Frontal cortex (tissue), 4 donors: ENCODE results near the gene TNKS2. TPM values are rescaled to one million over a fixed set of nuclear protein-coding genes. Genes with fewer than 3 reads are reported as not detected.
"Not testable (repeated sequence)": the region's sequence is repeated elsewhere in the genome, so short reads cannot be mapped to it uniquely, and the experiment has no call there.

Source experiments
- DNase-seq, 2 donors: peaks; one replicate each; pipeline ENCODE4 v3.0.0; 2012; ENCODE audit warnings: low spot score in 2 of 2
- FAIRE-seq: peaks from 2 replicates; lab custom pipeline; 2012; peaks lifted over from hg19 to GRCh38; lab: Jason Lieb, UNC
- total RNA-seq: library from RNA; depleted of rRNA; stranded (reverse); fragments of >200 nt; gene quantifications from one replicate; pipeline ENCODE4 v1.2.3, GENCODE V29; 2014
- donor health status: control.
- donor health status: control.
- donor health status: control.

TNKS2 gene
- total RNA-seq, 1 donor from 2014 or later: 92.5 TPM

GRCh38 chr10:91860885-91861284 is 62.7 kb downstream of the TNKS2 start:
- FAIRE-seq (no peak), DNase-seq (no peak)

- DNase-seq (no peak), FAIRE-seq (no peak)
These were observed 65.9 kb downstream of the TNKS2 start for GRCh38 chr10:91864099-91864498.

GRCh38 chr10:91864744-91865143 is 66.5 kb downstream of the TNKS2 start:
- FAIRE-seq (no peak), DNase-seq (no peak)

- FAIRE-seq: no peak
- DNase-seq: no peak
These were observed 67.4 kb downstream of the TNKS2 start for GRCh38 chr10:91865562-91866081.

- DNase-seq: no peak
These were observed 76.9 kb downstream of the TNKS2 start for GRCh38 chr10:91875156-91875555.

GRCh38 chr10:91875779-91876178 is 77.6 kb downstream of the TNKS2 start:
- DNase-seq (no peak), FAIRE-seq (no peak)

More at GRCh38 chr10:91875156-91875555, 76.9 kb downstream of the TNKS2 start:
- FAIRE-seq: no peak

- DNase-seq (no peak), FAIRE-seq (no peak)
These were observed 81.4 kb downstream of the TNKS2 start for GRCh38 chr10:91879515-91880170.

- DNase-seq (no peak), FAIRE-seq (no peak)
These were observed 82.1 kb downstream of the TNKS2 start for GRCh38 chr10:91880310-91880709.

- DNase-seq (peak in 1 of 2 donors; percentile 33), FAIRE-seq (no peak)
These were observed 85.6 kb downstream of the TNKS2 start for GRCh38 chr10:91883549-91884444.

GRCh38 chr10:91884536-91884935 is 86.3 kb downstream of the TNKS2 start:
- DNase-seq (no peak), FAIRE-seq (no peak)

GRCh38 chr10:91885362-91886079 is 87.3 kb downstream of the TNKS2 start:
- no peak for DNase-seq
- no peak for FAIRE-seq

- FAIRE-seq (no peak), DNase-seq (no peak)
These were observed 88.7 kb downstream of the TNKS2 start for GRCh38 chr10:91886954-91887271.

- DNase-seq (peak in 1 of 2 donors; percentile 55), FAIRE-seq (no peak)
These were observed 89.2 kb downstream of the TNKS2 start for GRCh38 chr10:91887272-91888076.

GRCh38 chr10:91891125-91892001 is 93.1 kb downstream of the TNKS2 start:
- no peak for FAIRE-seq
- DNase-seq: no peak

- no peak for FAIRE-seq
- no peak for DNase-seq
These were observed 94.8 kb downstream of the TNKS2 start for GRCh38 chr10:91893051-91893450.

- FAIRE-seq, DNase-seq: not testable (repeated sequence)
These were observed 96.0 kb downstream of the TNKS2 start for GRCh38 chr10:91894261-91894685.

GRCh38 chr10:91896212-91896756 is 98.1 kb downstream of the TNKS2 start:
- no peak for FAIRE-seq
- DNase-seq: no peak

- no peak for DNase-seq
- FAIRE-seq: no peak
These were observed 99.2 kb downstream of the TNKS2 start for GRCh38 chr10:91897421-91897820.
